ENCODE measurements around the gene THEMIS2.

THEMIS2 gene

DNA sequence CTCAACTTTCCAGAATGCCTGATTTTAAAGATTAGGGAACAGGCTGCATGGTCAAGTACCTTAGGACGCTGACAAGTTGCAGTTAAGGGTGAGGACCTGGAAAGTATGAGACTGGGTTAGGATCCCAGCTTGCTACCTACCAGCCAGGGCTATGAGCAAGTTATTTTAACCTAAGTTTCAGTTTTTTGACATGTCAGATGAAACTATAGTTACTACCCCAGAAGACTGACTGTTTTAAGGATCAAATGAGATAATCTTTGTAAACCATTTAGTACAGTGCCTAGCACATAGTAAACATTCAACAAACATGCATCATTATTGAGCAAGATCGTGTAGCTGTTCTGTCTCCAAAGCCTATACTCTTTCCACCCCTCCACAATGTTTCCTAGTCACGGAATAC is 14.4 kb downstream of the THEMIS2 start:
- no peak for DNase-seq

DNA sequence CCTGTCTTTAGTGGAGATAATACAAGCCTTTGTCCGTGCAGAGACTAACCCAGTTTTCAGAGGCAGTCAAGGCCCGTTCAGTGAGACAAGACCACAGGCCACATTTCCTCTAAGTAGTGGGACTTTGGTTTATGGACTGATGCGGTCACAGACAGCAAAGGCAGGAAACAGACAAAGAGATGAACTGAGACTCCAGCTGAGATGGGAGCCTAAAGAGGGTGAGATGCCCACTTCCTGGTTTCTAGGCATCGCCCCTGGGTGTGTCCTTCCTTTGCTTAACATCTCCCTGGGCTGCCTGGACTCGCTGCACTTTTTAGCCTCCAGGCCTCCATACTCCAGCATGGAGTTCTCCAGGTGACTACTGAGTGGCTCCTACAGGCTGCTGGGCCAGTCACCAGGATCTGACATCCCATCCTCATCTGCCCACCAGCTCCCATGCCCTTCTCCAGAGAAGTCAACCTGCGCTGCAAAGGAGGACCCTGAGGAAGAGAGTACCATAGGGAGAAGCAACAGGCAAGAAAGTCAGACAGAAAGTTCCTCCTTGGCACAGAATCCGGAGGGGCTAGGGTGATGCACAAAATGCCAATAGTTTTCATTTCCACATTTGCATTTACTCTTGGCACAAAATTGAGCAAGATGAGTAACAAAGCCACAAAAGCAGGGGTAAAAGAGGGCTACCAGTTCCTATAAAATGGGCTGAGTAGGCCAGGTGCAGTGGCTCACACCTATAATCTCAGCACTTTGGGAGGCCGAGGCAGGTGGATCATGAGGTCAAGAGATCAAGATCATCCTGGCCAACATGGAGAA is 15.1 kb downstream of the THEMIS2 start:
- peak; percentile 50 for DNase-seq

DNA sequence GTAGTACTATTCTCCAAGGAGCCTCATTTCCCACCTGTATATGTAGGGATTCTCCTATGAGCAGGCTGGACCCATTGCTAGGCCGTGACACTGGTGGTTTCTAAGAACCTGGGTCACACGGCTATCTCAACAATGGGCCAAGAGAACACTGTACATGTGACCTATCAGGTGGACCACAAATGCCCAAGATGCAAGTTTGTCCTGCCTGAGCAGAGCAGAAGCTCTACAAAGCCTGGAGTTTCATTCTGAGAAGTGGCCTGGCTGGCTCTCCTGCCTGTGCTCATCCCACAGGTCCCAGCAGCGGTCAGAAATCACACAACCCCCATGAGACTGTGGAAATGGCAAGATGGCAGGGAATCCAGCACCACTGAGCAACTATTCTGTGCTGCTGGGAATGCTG is 17.2 kb downstream of the THEMIS2 start:
- DNase-seq: no peak

DNA sequence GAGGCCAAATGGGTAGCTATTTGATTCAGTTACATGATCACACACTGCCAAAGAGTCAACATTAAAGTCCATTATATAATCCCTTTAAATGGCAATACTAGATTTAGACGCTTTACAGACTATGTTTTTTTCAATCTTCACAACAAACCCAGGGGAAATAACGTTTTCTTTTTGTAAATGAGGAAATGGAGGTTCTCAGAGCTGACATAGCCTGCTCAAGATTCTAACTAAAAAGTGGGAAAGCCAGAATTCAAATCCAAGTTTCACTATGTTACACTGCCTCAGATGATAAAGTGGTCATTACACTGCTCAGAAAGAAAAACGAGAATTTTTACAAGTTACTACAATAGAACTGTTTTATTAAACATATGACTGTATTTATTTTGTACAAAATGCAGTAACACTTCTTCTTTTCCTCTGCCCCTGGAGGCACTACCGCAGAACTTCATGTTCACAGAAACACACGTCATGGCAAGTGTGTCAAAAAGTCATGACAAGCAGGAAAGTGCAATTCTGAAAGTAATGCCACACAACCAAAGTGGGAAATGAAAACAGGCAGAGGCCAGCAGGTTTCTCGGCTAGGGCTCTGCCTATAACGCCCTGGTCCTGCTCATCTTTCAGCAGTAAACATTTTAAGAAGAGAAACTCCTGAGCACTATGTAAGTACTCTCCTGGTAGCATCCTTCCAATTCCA is 19.0 kb downstream of the THEMIS2 start:
- peak; percentile 51 for DNase-seq

DNA sequence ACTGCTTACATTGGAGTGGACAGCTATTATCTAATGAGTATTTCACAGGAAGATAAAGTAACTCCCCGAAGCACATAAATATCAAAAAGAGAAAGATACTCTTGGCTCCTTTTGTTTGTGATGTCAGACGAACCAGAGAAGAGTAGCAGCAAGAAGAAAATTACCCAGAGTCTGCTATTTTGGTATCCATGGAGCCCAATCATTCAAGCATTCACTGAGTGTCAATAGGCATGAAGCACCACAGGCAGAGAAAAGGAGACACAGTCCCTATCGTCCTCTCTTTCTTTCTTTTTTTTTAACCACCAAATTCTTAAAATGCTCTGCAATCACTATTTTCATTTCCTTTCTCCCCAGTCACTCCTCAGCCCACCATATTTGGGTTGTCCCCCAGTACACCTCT is 22.2 kb downstream of the THEMIS2 start:
- DNase-seq: no peak

DNA sequence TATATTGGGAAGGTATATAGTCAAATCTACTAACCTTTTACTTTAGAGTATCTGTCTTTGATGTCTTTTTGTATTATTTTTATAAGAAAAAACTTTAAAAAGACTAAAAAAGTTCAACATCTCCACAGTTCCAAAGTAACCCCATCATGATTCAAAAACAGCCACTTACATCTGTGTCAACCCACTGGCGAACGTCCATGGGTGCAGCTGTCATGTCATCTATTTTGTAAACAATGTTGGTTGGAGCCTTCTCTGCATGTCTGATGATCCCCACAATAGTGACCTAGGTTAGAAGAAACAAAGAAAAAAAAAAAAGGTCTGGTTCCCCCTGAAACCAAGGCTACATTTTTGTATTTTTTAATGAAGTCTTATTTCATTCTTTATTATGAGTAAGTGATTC is 34.4 kb downstream of the THEMIS2 start:
- no peak for DNase-seq

DNA sequence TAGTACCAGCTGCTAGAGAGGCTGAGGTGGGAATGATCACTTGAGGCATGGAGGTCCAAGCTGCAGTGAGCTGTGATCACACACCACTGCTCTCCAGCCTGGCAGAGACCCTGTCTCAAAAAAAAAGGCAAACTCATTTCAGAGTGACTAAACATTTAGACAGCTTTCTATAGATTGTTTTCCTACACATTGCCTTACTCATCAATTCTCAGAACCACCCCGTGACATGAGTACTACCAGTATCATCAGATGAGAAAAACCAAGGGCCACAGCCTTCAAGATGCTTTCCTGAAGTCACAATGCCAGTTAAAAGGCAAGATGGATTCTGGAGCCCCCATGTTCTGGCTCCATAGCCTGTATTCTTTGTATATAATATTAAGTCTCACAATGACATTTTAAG is 40.1 kb downstream of the THEMIS2 start:
- DNase-seq: no peak

DNA sequence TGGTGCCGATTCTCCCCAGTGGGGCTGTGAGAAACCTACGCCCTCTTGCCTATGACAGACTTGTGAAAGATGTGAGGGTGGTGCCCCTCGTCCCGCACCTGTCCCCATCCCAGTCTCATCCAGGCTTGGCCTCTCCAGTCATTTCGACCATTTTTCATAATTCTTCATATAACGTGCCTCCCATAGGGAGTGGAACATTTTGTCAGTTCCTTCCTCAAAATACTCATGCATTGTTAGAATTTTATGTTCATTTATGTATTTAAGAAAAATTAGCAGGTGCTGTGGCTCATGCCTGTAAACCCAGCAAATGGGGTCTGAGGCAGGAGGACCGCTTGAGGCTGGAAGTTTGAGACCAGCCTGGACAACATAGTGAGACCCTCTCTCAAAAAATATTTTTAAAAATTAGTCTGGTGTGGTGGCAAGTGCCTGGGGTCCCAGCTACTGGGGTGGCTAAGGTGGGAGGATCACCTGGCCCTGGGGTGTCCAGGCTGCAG is 42.8 kb downstream of the THEMIS2 start:
- no peak for DNase-seq

DNA sequence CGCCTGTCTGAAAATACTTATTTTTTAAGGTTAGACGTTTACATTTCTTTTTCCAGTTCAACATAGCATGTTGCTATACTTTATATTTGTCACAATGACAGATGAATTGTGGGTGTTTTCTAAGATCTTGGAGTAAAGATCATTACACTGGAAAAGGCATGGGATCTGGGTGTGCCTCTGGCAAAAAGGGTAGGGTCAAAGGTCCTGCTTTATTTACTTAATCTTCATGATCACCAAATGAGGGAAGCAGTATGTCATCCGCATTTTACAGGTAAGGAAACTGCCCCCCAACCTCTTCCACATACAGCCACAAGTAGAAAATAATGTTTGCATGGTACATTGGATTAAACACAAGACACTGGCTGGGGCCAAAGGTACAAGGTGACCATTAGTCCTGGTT is 49.9 kb downstream of the THEMIS2 start:
- DNase-seq: no peak

DNA sequence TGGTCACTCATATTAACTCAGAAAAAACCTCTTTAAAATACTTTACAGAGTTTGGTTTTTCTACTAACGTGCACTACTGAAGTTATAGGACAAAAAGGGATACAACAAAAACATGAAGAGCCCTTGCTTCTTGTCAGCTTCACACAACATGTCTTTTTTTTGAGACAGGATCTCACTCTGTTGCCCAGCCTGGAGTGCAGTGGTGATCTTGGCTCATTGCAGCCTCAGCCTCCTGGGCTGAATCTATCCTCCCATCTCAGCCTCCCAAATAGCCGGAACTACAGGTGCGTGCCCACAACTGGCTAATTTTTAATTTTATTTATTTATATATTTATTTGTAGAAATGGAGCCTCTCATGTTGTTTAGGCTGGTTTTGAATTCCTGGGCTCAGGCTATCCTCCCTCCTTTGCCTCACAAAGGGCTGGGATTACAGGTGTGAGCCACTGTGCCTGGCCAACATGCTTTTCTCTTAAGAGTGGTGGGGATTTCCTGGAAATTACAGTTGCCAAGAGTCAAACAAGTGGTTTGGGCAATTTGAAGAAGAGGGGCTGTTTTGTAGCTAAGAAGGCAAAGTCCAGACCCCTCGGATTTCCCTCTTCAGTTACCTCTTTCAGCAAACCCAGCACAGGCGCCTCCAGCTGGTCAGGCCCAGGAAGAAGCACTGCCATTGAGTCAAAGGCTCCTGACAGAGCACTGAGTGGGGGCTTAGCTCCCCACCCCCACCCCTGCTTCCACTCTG is 56.0 kb downstream of the THEMIS2 start:
- no peak for DNase-seq

DNA sequence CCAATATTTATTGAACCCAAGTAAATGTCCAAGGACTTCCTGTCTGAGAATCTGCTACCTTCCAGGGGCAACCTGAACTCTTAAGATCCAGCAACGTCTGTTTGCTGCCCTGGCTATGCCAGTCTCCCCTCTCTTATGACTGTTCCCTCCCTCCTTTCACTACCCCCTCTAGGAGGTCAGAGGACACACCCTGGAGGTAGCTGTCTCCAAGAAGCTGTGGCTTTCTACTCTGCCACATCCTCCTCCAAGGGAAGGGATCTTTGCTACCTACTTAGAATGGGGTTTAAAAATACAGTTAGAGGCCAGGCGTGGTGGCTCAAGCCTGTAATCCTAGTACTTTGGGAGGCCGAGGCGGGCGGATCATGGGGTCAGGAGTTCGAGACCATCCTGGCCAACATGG is 58.8 kb downstream of the THEMIS2 start:
- DNase-seq: no peak

DNA sequence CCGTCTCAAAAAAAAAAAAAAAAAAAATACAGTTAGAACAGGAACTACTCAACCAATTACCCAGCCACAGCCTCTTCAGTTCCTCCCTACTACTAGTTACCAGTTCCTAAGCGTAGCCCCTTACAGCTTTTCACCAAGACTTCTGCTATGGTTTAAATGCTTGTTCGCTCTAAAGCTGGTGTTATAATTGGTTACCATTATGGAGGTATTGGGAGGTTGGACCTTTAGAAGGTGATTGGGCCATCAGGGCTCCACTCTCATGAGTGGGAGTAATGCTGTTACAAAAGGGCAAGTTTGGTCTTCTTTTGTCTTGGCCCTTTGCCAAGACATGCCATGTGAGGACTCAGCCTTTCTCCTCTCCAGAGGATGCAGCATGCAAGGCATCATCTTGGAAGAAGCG is 59.4 kb downstream of the THEMIS2 start:
- no peak for DNase-seq

DNA sequence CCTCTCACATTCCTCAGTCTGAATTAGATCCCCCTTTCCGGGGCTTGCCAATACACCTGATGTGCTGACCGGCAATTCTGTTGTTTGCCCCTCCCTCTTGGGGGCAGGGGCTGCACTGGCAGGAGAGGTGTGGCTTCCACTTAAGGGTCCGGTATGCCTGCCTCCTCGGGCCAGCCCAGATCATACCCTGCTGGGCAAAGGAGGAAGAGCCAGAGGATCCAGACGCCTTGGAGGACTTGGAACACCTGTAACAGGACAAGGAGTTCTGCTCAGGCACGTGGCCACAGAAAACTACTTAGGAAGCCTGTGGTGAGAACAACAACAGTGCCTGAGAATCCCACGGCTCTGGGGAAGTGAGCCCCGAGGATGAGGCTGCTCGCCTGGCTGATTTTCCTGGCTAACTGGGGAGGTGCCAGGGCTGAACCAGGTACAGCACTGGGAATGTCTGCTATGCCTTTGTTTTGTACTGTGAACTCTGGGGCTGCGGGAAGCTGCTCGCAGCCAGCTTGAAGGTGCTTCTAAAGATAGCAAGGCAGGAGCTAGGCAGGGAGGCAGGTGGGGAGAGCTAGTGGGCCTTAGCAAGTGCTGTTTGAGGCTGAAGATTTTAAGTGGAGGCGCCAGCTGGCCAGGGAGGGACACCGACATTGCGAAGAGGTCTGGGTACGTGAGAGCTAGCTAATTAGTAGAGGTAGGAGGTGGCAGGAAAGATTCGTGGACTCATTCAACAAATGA is 62.6 kb downstream of the THEMIS2 start, which contains the start of gene SMPDL3B:
Gene SMPDL3B, plus strand, starts transcription at position 183 of the 732 bp plus-strand sequence. Its CDS starts 184 bp downstream, at position 367.
- peak; percentile 39 for DNase-seq

DNA sequence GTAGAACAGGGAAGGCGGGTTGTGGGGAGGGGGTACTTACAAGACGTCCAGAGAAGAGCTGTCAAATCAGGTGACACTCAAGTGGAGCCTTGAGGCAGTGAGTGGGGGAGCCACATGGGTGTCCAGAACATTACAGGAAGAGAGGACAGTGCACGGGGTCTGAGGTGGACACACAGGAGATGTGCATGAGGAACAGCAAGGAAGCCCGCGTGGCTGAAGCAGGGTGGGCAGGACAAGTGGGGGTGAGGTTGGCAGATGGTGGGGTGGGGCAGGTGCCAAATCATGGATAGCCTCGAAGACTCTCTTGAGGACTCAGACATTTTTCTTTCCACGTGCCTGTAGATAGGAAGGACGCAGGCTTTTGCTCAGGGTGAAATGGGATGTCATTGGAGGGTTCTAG is 63.4 kb downstream of the THEMIS2 start:
- DNase-seq: no peak

All from stimulated activated CD8-positive, alpha-beta memory T cell treated with anti-CD3 and anti-CD28 coated beads, Interleukin-4, amount 100 ng/mL, for 48 hours (primary cell).